NCI-H128 (cell line): ENCODE measurements around the gene SRSF10.
"Not testable (repeated sequence)": the region's sequence is repeated elsewhere in the genome, so short reads cannot be mapped to it uniquely, and the experiment has no call there.

Source experiments
- DNase-seq: peaks from one replicate; lab custom pipeline; 2025; ENCODE audit not compliant: unreplicated experiment; lab: John Stamatoyannopoulos, UW

SRSF10 gene

GRCh38 chr1:23979881-23980727 is at the start of gene SRSF10:
Gene SRSF10, minus strand, starts transcription at chr1:23980327. Its CDS starts 72 bp downstream, at chr1:23980255.
- peak; percentile 99 for DNase-seq

- no peak for DNase-seq
Observed at GRCh38 chr1:24027838-24028468, 47.8 kb upstream of the SRSF10 start.

GRCh38 chr1:24022581-24023361 is 42.6 kb upstream of the SRSF10 start:
- DNase-seq: no peak

DNA sequence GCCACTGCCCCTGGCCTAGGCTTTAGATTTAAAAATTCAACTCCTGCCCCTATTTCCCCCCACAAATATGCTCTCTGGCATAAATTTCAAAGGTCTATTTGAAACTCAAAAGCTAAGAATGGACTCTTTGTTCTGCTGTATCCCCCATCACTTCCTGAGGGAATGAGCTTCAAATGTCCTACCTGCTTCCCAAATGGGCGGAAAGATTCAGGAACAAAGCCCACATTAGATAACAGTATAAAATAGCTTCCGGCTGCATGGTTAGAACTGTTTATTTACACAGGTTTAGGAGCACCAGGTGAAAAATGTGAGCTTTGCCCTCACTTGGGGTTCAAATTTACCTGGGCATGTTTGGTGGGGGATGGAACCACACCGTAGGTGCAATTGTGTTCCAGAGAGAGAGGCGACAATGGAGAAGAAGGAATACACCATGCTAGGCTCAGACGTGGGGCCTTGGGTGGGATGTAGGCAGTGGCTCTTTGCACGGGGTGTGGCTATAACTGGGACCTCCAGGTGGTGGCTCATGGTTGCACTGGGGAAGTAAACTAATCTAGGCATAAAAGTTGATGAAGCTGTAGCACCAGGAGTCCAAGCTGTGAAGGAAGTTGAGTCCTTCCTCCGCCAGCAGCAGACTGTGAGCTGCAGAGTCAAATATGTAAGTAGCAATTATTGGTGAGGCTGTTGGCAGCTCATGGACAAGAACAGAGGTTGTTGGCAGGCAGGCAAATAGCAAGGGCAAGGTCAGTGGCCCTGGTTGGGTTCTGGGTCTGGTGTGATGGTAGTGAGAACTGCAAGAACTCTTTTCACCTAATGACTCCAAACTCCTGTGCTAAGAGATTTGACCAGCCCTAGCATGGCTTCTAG is 41.5 kb upstream of the SRSF10 start:
- DNase-seq: no peak

- no peak for DNase-seq
Observed at GRCh38 chr1:24020470-24020869, 40.3 kb upstream of the SRSF10 start.

DNA sequence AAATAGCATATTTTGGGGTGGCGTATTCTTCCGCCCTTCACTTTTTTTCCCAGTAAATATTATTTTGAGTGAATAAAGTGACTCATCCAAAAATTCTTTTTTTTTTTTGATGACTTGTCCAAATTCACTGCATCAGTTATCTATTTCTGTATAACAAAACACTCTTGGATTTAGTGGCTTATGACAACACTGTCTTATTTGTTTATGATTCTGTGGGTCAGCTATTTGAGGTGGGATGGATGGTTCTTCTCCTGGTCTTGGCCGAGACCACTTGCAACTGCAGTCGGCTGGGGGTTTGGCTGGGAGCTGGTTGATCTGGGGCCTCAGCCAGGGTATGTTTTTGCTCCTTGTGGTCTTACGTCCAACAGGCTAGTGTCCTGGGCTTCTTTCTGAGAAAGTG is 39.9 kb upstream of the SRSF10 start:
- DNase-seq: no peak

GRCh38 chr1:24018611-24019580 is 38.8 kb upstream of the SRSF10 start:
- no peak for DNase-seq

- no peak for DNase-seq
Observed at GRCh38 chr1:24015221-24016210, 35.4 kb upstream of the SRSF10 start.

DNA sequence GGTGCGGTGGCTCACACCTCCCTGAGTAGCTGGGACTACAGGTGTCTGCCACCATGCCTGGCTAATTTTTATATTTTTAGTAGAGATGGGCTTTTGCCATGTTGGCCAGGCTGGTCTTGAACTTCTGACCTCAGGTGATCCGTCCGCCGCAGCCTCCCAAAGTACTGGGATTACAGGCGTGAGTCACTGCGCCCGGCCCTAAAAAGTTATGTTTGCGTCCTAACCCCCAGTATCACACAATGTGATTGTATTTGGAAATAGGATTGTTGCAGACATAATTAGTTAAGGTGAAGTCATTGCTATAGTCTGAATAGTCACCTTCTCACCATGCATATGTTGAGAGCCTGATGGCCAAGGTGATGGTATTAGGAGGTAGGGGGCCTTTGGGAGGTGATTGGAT is 32.8 kb upstream of the SRSF10 start:
- not testable (repeated sequence) for DNase-seq

- no peak for DNase-seq
Observed at GRCh38 chr1:24010650-24011049, 30.5 kb upstream of the SRSF10 start.

- DNase-seq: no peak
Observed at GRCh38 chr1:24009406-24009805, 29.3 kb upstream of the SRSF10 start.

DNA sequence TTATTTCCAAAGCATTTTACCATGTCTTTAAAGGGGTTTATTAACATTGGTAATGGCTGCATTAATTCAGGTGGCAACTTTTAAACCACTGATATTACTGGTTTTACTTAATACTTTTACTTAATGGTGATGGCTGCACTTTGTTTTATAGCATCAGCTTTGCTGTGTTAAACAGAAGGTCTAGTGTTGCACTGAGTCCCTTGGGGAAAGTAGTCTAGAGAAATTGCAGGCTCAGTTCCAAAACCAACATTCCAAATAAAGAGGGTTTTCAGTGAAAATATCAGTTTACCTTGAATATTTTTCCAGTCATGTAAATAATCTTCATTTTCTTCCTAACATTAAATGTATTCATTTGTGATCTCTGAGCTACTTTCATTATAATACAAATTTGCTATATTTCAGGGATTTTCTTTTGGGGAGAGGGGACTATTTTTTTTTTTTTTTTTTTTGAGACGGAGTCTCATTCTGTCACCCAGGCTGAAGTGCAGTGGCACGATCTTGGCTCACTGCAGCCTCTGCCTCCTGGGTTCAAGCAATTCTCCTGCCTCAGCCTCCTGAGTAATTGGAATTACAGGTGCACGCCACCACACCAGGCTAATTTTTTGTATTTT is 28.6 kb upstream of the SRSF10 start:
- not testable (repeated sequence) for DNase-seq

DNA sequence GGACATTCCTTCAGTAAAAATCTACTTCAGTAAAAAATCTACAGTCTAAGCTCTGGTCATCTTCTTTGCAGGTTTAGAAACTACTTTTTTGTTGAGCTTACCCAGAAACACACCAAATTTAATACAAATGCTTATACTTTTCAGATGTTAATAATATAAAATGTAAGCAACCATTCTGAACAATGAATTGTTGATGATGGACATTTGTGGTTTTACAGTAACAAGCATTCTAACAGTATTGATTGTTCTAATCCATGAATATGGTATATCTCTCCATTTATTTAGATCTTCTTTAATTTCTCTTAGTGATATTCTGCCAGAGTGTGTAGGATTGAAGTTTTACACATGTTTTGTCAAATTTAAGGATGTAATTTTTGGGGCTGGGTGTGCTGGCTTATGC is 27.0 kb upstream of the SRSF10 start:
- DNase-seq: no peak

DNA sequence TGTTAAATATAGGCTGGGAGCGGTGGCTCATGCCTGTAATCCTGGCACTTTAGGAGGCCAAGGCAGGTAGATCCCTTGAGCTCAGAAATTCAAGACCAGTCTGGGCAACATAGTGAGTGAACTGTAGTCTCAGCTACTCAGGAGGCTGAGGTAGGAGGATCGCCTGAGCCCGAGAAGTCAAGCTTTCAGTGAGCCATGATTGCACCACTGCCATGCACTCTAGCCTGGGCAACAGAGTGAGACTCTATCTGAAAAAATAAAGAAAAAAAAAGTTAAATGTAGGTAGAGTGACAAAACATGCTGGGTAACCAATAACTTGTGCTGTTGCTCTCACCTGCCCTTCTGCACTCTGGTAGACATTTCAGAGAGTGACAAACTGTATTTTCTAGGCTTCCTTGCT is 25.0 kb upstream of the SRSF10 start:
- no peak for DNase-seq

- DNase-seq: no peak
Observed at GRCh38 chr1:24004132-24004531, 24.0 kb upstream of the SRSF10 start.

GRCh38 chr1:24003331-24003972 is 23.3 kb upstream of the SRSF10 start:
- DNase-seq: peak; percentile 35

DNA sequence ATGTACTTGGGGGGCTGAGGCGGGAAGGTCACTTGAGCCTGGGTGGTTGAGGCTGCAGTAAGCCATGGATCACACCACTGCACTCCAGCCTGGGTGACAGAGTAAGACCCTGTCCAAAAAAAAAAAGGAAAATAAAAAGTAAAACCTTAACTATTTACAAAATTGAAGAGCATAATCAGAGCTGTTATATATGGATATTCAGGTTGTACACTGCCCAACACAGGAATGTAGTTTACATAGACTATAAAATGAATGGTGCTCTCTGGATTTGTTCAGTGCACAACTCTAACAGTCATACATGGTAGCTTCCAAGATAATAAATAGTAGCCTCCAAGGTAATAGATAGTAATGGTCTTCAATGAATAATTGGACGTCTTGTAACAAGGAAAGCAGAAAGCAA is 22.6 kb upstream of the SRSF10 start:
- no peak for DNase-seq
